ENCODE measurements around the gene STX18. TPM values are rescaled to one million over a fixed set of nuclear protein-coding genes. Genes with fewer than 3 reads are reported as not detected.

Gene STX18
- total and polyA plus RNA-seq, 2 donors (not counting 1 experiment from before 2014, with no cell fraction given) = 27.4 to 28.2 TPM

- Histone ChIP-seq H3K4me3 (replicated peaks in 1 of 4; ENCODE audit: control extremely low read depth in 1 of 4, insufficient read depth in 1 of 4, low read depth in 3 of 4, low read length in 4 of 4) (peak overlapping the region; percentile 35 to 71 (median 60)), H3K4me2 (ENCODE audit: extremely low read depth, insufficient read depth, low read length) (peak overlapping the region; percentile 92), H3K27me3 (ENCODE audit: control insufficient read depth, insufficient read depth, low read length) (no peaks in the 10 kb centered on the region), H2AFZ (ENCODE audit: low read length) (peak overlapping the region; percentile 75), H3K79me2 (ENCODE audit: control insufficient read depth, insufficient read depth, low read length) (no peaks in the 10 kb centered on the region), H3K9ac (ENCODE audit: insufficient read depth, low read length) (peak overlapping the region; percentile 69), H3K27ac (ENCODE audit: insufficient read depth, low read length) (peak overlapping the region; percentile 60), H3K4me1 (ENCODE audit: control insufficient read depth, extremely low read depth, insufficient read depth, low read length) (peaks cover 6% of the 10 kb centered on the region), H3K9me3 (ENCODE audit: control insufficient read depth, insufficient read depth, low read depth, low read length) (no peaks in the 10 kb centered on the region), H3K36me3 (ENCODE audit: control insufficient read depth, insufficient read depth, low read length) (no peaks in the 10 kb centered on the region), H4K20me1 (ENCODE audit: control insufficient read depth, extremely low read depth, insufficient read depth, low read length) (no peaks in the 10 kb centered on the region)
- no peak for TF ChIP-seq EZH2 (IDR thresholded peaks at IDR 0.05; ENCODE audit: low read length, missing control alignments)
- TF ChIP-seq, protein P1, sequence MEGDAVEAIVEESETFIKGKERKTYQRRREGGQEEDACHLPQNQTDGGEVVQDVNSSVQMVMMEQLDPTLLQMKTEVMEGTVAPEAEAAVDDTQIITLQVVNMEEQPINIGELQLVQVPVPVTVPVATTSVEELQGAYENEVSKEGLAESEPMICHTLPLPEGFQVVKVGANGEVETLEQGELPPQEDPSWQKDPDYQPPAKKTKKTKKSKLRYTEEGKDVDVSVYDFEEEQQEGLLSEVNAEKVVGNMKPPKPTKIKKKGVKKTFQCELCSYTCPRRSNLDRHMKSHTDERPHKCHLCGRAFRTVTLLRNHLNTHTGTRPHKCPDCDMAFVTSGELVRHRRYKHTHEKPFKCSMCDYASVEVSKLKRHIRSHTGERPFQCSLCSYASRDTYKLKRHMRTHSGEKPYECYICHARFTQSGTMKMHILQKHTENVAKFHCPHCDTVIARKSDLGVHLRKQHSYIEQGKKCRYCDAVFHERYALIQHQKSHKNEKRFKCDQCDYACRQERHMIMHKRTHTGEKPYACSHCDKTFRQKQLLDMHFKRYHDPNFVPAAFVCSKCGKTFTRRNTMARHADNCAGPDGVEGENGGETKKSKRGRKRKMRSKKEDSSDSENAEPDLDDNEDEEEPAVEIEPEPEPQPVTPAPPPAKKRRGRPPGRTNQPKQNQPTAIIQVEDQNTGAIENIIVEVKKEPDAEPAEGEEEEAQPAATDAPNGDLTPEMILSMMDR (conservative IDR thresholded peaks at IDR 0.05 in 1 of 2, IDR thresholded peaks at IDR 0.05 in 1 of 2; ENCODE audit: low read depth in 1 of 2, low read length in 2 of 2) = peak in 1 of 2 donors; percentile 24
- DNase-seq (ENCODE audit: low read depth in 2 of 2) = peak; percentile 44 to 55
Measured at GRCh38 chr4:4575284-4576211, 33.7 kb upstream of the STX18 start.

DNA sequence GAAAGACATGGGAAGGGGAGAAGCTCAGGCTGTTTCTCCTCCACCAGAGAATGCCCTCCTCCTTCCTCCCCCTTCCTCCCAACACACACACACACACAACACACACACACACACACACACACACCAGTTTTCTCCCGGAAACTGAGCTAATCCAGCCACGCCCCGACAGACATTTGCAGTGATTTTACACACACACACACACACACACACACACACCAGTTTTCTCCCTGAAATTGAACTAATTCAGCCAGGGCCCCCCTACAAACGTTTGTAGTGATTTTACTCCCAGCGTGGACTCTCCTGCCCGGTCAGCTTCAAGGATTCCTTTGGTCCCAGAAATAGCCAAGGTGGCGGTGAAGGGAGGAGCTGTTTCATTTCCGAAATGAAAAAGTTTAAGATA, 32.9 kb upstream of the STX18 start:
- H3K4me1 ChIP-seq (ENCODE audit: control insufficient read depth, extremely low read depth, insufficient read depth, low read length) = peaks cover 6% of the 10 kb centered on the region
- H3K27ac ChIP-seq (ENCODE audit: insufficient read depth, low read length) = peak overlapping the region; percentile 60
- H2AFZ ChIP-seq (ENCODE audit: low read length) = peak overlapping the region; percentile 75
- H3K9me3 ChIP-seq (ENCODE audit: control insufficient read depth, insufficient read depth, low read depth, low read length) = no peaks in the 10 kb centered on the region
- TF ChIP-seq EZH2 (IDR thresholded peaks at IDR 0.05; ENCODE audit: low read length, missing control alignments) = no peak
- TF ChIP-seq, protein P1 (conservative IDR thresholded peaks at IDR 0.05 in 1 of 2, IDR thresholded peaks at IDR 0.05 in 1 of 2; ENCODE audit: low read depth in 1 of 2, low read length in 2 of 2) = no peak
- no peaks in the 10 kb centered on the region for H3K36me3 ChIP-seq (ENCODE audit: control insufficient read depth, insufficient read depth, low read length)
- peak overlapping the region; percentile 35 to 71 (median 60) for H3K4me3 ChIP-seq (replicated peaks in 1 of 4; ENCODE audit: control extremely low read depth in 1 of 4, insufficient read depth in 1 of 4, low read depth in 3 of 4, low read length in 4 of 4)
- H3K79me2 ChIP-seq (ENCODE audit: control insufficient read depth, insufficient read depth, low read length) = no peaks in the 10 kb centered on the region
- H3K4me2 ChIP-seq (ENCODE audit: extremely low read depth, insufficient read depth, low read length) = peak overlapping the region; percentile 92
- peak; percentile 86 to 89 for DNase-seq (ENCODE audit: low read depth in 2 of 2)
- no peaks in the 10 kb centered on the region for H4K20me1 ChIP-seq (ENCODE audit: control insufficient read depth, extremely low read depth, insufficient read depth, low read length)
- no peaks in the 10 kb centered on the region for H3K27me3 ChIP-seq (ENCODE audit: control insufficient read depth, insufficient read depth, low read length)
- peak overlapping the region; percentile 69 for H3K9ac ChIP-seq (ENCODE audit: insufficient read depth, low read length)

DNA sequence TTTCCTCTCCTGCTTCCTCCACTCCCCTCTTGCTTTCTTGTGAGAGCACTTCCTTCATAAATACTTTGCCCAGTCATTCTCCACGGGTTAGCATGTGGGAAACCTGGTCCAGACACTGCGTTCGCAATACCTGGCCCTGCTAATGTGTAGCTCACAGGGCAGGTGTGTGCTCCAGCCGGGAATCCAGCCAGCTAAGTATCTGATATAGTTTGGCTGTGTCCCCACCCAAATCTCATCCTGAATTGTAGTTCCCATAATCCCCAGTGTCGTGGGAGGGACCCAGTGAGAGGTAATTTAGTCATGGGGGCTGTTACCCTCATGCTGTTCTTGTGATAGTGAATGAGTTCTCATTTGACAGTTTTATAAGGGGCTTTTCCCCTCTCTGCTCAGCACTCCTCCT, 32.2 kb upstream of the STX18 start:
- H3K27me3 ChIP-seq (ENCODE audit: control insufficient read depth, insufficient read depth, low read length) = no peaks in the 10 kb centered on the region
- H4K20me1 ChIP-seq (ENCODE audit: control insufficient read depth, extremely low read depth, insufficient read depth, low read length) = no peaks in the 10 kb centered on the region
- no peak for DNase-seq (ENCODE audit: low read depth in 2 of 2)
- no peaks in the 10 kb centered on the region for H3K36me3 ChIP-seq (ENCODE audit: control insufficient read depth, insufficient read depth, low read length)
- H3K9me3 ChIP-seq (ENCODE audit: control insufficient read depth, insufficient read depth, low read depth, low read length) = no peaks in the 10 kb centered on the region
- H3K4me1 ChIP-seq (ENCODE audit: control insufficient read depth, extremely low read depth, insufficient read depth, low read length) = peaks cover 6% of the 10 kb centered on the region
- H3K4me2 ChIP-seq (ENCODE audit: extremely low read depth, insufficient read depth, low read length) = no peak overlapping the region
- H3K27ac ChIP-seq (ENCODE audit: insufficient read depth, low read length) = no peak overlapping the region
- H3K79me2 ChIP-seq (ENCODE audit: control insufficient read depth, insufficient read depth, low read length) = no peaks in the 10 kb centered on the region
- H3K4me3 ChIP-seq (replicated peaks in 1 of 4; ENCODE audit: control extremely low read depth in 1 of 4, insufficient read depth in 1 of 4, low read depth in 3 of 4, low read length in 4 of 4) = no peak overlapping the region
- H3K9ac ChIP-seq (ENCODE audit: insufficient read depth, low read length) = no peak overlapping the region
- no peak for TF ChIP-seq EZH2 (IDR thresholded peaks at IDR 0.05; ENCODE audit: low read length, missing control alignments)
- TF ChIP-seq, protein P1 (conservative IDR thresholded peaks at IDR 0.05 in 1 of 2, IDR thresholded peaks at IDR 0.05 in 1 of 2; ENCODE audit: low read depth in 1 of 2, low read length in 2 of 2) = no peak
- no peak overlapping the region for H2AFZ ChIP-seq (ENCODE audit: low read length)
